GM20000 (cell line): ENCODE results near the gene ZFTA.
A peak's percentile ranks its signal among the peaks of the same experiment; 100 is the strongest.

Source experiments
- DNase-seq: peaks from one replicate; pipeline ENCODE4 v3.0.0; 2012; ENCODE audit warnings: low spot score
- TF ChIP-seq, protein P1 (sequence below): IDR thresholded peaks from 2 replicates; pipeline ENCODE4 v1.5.1; 2012; ENCODE audit warnings: mild to moderate bottlenecking, control low read depth; ENCODE audit errors: extremely low read depth, missing control alignments

The ZFTA gene

DNA sequence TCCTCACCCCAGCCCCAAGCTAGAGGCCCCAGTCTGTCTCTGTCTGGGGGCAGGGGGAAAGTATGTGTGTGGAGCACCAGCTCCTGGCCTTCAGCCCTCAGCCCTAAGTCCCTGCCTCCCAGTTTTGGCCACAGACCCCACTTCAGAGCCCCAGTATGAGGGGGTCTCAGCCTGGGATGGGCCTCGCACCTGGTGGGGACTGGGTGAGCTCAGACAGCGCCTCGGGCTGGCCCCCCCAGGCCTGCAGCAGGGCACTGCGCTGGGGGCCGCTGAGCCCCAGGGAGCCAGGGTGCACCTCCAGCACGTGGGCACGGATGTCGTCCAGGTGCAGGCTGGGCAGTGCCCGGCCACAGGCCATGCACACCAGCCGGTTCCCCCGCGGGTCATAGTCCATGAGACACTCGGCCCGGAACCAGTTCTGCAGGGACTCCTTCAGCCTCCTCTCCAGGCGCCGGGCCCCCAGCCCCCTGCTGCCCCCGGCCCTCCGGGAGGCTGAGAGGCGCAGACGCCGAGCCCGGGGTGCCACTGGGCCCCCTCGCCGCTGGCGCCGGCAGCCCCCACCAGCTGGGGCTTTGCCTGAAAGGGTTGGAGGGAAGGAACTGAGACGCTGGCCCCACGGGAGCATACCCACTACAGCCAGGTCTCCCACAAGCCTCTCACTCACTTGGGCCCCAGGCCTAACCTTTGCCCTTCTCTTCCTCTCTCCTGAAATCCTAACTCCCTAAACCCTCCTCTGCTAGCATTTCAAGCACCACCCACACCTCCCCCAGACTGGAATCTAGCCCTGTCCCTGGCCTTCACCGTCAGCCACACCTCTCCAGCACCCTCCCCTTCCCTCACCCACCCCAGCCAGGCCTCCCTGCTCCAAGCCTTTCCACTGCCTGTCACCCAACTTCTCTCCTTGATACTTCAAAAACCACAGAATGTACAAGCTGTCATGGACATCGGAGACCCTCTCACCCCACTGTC, 3.6 kb downstream of the ZFTA start:
- TF ChIP-seq, protein P1, sequence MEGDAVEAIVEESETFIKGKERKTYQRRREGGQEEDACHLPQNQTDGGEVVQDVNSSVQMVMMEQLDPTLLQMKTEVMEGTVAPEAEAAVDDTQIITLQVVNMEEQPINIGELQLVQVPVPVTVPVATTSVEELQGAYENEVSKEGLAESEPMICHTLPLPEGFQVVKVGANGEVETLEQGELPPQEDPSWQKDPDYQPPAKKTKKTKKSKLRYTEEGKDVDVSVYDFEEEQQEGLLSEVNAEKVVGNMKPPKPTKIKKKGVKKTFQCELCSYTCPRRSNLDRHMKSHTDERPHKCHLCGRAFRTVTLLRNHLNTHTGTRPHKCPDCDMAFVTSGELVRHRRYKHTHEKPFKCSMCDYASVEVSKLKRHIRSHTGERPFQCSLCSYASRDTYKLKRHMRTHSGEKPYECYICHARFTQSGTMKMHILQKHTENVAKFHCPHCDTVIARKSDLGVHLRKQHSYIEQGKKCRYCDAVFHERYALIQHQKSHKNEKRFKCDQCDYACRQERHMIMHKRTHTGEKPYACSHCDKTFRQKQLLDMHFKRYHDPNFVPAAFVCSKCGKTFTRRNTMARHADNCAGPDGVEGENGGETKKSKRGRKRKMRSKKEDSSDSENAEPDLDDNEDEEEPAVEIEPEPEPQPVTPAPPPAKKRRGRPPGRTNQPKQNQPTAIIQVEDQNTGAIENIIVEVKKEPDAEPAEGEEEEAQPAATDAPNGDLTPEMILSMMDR = no peak
- peak; percentile 51 for DNase-seq

DNA sequence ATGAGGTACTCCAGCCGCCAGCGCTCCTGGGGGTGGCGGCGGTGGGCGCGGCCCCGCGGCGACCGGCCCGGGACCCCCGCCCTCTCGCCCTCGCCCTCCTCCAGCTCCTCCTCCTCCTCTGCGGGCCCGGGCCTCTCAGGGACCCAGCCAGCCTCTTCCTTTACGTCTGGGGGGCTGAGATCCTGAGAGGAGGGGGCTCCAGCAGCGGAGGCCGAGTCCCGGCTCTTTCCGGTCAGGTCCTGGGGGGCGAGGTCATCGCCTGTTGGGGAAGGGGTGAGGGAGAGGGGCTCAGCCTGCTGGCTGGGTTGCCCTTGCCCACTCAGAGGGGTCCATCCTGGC, 4.3 kb downstream of the ZFTA start:
- DNase-seq = peak; percentile 26
- TF ChIP-seq, protein P1 = no peak

DNA sequence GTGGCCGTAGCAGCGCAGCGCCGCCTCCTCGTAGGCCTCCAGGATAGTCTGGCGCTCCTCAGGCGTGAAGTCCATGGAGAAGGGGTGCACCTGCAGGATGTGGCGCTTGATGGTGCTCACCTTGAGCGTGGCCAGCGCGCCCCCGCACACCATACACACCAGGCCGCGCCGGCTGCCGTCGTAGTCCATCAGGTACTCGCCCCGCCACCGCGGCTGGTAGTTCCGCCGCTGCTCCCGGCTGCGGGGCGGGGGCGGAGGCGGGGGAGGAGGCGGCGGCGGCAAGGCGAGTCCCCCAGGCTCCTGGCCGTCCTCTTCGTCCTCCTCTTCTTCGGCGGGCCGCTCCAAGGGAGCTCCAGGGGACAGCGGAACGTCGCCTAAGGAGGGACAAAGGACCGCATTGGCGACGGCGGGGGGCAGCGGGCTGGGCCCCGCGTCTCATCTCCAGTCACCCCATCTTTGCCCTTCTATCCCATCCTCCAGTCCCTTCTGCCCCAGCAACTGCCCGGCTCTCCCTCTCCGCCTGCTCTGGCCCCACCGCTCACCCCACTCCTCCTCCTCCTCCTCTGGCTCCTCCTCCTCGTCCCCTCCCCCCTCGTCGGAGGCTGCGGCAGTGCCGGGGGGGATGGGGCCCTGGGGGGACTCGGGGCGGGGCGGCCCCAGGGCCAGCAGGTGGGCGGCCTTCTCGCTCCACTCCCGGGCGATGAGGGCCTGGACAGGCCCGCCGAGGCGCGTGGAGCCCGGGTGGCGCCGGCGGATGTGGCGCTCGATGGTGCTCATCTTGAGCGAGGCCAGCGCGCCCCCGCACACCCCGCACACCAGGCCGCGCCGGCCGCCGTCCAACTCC, 4.9 kb downstream of the ZFTA start:
- DNase-seq = peak; percentile 36
- TF ChIP-seq, protein P1 = no peak

DNA sequence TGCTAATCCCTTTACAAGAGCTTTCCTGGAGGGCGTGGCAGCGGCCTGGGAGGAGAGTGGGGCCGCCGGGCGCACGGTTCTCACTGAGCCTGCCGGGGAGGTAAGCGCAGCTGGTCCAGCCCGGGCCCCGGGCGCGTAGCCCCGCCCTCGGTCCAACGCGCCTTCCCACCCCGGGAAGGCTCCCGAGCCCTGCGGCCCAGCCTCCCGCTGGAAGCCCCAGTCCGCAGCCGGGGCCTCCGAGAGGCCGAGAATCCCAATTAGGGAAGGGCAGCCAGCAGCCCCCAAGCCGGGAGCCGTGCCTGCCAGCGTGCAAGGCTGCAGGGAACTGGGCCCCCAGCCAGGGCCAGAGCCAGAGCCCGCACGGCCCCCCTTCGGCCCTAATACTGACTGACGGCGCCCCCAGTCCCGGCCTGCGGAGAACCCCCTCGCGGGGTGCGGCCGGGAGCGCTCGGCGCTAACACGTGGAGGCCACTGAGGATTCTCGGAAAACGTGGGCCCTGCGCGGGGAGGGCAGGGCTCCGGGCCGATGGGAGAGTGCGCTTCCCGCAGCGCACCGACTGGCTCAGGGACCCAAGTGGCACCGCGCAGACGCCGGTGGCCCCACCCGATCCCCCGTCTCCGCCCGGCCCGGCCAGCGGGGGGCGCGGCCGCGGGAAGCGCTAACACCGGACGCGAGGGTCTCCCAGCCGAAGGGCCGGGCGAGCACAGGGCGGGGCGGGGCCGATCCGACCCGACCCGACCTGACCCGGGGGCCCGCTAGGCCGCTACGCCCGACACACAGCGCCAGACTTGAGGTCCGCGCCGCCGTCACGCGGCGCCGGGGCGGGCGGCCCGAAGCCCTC, 5.7 kb downstream of the ZFTA start:
- TF ChIP-seq, protein P1 = no peak
- DNase-seq = peak; percentile 33

DNA sequence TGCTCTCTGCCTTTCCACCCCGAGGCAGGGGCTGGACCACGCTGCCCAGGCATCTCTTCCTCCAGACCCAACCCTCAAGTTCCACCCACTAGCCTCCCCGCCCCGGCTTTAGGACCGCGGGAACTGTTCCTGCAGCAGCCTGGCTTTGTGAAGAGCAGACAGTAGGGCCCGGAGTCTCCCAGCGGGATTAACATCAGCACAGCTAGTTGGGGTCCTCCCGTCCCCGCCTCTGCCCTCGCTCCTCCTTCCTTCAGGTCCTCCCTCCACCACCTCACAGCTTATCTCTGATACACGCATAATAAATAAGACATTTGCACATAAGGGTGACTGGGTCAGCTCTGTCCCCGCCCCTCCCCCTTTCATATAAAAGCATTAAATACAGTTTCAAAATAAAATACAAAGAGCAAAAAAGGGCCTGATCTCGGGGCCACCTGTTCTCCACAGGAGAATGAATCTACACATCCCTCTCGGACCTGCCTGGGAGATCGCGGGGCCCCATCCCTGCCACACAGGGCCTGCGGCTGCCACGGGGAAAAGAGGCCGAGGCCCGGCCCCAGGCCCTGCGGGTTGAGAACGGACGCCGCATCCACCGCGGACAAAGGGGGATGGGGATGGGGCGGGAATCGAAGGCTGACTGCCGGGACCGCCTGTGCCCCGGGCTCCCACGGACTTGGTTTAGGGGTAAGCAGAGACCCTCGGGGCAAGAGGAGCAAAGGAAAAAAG, 6.5 kb downstream of the ZFTA start:
- peak; percentile 23 for DNase-seq

DNA sequence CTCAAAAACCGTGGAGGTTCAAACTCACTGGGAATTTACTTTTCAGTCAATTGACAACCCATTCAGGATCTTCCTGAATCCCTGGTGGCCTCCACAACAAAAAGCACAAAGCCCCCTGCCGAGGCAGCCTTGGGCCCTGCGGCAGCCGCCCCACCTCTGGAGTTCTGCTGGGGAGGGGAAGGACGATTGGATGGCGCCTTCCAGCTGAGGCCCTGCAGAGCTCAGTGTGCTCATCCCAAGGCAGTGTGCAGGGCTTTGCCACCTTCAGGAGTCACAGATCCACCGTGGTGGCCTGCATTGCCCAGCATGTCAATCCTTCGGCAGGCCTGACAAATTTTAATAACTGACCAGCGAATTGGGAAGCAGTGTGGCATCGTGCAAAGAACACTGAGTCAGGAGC, 7.4 kb downstream of the ZFTA start:
- TF ChIP-seq, protein P1 = no peak

More for the DNA sequence above, 6.5 kb downstream of the ZFTA start:
- TF ChIP-seq, protein P1 = no peak

More for the DNA sequence above, 7.4 kb downstream of the ZFTA start:
- no peak for DNase-seq
